Mesodermal cell (in vitro differentiated cells): ENCODE results near the gene STH.

Experiments used
- H3K27ac ChIP-seq: 2 replicates; pipeline ENCODE4 v1.7.0; 2013; ENCODE audit warnings: mild to moderate bottlenecking, low read depth, low read length, moderate library complexity; ENCODE audit not compliant: severe bottlenecking
- H3K36me3 ChIP-seq: 2 replicates; pipeline ENCODE4 v1.7.1; 2013; ENCODE audit warnings: mild to moderate bottlenecking, low read length, moderate library complexity; ENCODE audit not compliant: control insufficient read depth, insufficient read depth
- H3K4me1 ChIP-seq: one replicate; pipeline ENCODE4 v1.7.1; 2013; ENCODE audit warnings: mild to moderate bottlenecking, low read length; ENCODE audit not compliant: insufficient read depth, control insufficient read depth, poor library complexity, severe bottlenecking
- H3K4me3 ChIP-seq: 2 replicates; pipeline ENCODE4 v1.7.0; 2013; ENCODE audit warnings: low read length, control low read depth, mild to moderate bottlenecking; ENCODE audit not compliant: insufficient read depth, poor library complexity, severe bottlenecking; ENCODE audit errors: extremely low read depth
- H3K9me3 ChIP-seq: 2 replicates; pipeline ENCODE4 v1.7.1; 2013; ENCODE audit warnings: mild to moderate bottlenecking, low read length, moderate library complexity; ENCODE audit not compliant: control insufficient read depth
- WGBS, 2 experiments: methylation state at CpG; one replicate each; pipeline ENCODE4 v1.1.5; 2013; ENCODE audit warnings: missing lambda C conversion rate in 2 of 2; ENCODE audit not compliant: insufficient coverage in 2 of 2; 5-methylcytosine and 5-hydroxymethylcytosine counted together

The STH gene

DNA sequence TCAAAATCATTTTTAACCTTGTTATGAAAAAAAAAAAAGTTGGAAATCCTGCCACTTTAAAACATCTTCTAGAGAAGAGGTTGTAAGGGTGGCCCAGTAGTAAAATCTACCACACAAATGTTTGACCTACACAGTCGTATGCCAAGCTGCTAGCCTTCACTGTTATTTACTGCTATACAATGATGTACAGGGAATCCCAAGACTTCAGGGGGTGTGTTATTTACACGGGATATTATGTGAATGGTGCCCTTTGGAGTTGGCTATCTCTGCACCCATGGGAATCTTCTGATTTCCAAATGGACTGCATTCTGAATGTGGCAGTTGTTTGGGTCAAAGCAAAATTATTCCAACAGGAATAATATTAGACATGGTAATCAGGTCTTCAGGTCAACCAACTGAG, 45.9 kb downstream of the STH start:
- H3K36me3 ChIP-seq = peaks cover 87% of the 10 kb centered on the region
- no peaks in the 10 kb centered on the region for H3K9me3 ChIP-seq
- H3K4me3 ChIP-seq = no peak overlapping the region
- WGBS, 2 experiments = 80% methylated on average over 1 of the region's 2 CpGs; no CpG with 5 or more reads in 1 of the 2 experiments
- peaks cover 22% of the 10 kb centered on the region for H3K4me1 ChIP-seq
- no peak overlapping the region for H3K27ac ChIP-seq

DNA sequence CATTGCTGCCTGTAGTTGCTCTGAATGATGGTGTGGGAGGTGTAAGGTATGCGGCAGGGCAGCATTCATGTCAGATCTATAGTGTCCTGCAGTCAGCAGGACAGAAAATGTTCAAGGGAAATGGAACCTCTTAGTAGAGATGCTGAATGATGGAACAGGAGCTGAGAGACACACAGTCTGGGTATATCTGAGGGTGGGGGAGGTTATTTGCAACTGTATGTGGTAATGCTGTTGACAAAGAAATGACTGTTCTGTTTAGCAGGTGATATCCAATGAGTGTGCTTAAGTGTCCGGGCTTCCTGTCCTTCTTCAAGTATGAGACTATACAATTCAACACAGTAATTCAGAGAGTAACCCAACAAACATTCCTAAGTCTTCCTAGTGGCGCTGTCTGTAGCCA, 46.6 kb downstream of the STH start:
- Histone ChIP-seq H3K9me3 (no peaks in the 10 kb centered on the region), H3K4me3 (no peak overlapping the region), H3K4me1 (peaks cover 22% of the 10 kb centered on the region), H3K36me3 (peaks cover 87% of the 10 kb centered on the region), H3K27ac (peak overlapping the region; percentile 54)
- WGBS, 2 experiments = 100% methylated on average over 1 of the region's 3 CpGs; no CpG with 5 or more reads in 1 of the 2 experiments

DNA sequence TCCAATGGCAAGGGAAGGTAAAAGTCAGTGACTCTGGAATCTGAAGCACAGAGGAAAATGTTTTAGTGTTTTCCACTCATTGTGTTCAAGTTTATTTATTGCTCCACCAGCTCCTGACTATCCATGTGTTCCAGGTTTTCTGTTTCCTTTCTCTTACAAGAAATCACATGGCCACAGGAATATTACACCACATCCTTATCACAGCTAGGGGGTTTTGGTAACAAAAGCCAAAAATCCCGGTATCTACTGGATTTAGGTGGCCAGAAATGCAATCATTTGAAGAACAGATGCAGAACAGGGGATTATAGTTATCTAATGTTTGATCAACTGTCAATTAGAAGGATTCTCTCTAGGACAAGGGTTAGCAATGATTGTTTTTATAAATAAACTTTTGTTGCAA, 47.9 kb downstream of the STH start:
- H3K36me3 ChIP-seq = peaks cover 85% of the 10 kb centered on the region
- no peak overlapping the region for H3K4me3 ChIP-seq

DNA sequence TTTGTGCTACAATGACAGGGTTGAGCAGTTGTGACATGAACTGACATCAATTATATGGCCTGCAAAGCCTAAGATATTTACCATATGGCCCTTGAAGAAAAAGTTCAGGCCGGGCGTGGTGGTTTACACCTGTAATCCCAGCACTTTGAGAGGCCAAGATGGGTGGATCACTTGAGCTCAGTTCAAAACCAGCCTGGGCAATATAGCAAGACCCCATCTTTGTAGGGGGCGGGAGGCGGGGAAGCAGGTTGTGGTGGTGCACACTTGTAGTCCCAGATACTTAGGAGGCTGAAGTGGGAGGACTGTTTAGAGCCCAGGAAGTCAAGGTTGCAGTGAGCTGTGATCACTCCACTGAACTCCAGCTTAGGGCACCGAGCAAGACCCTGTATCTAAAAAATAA, 48.3 kb downstream of the STH start:
- H3K9me3 ChIP-seq = no peaks in the 10 kb centered on the region
- H3K27ac ChIP-seq = no peak overlapping the region
- no peak overlapping the region for H3K4me3 ChIP-seq
- H3K36me3 ChIP-seq = peaks cover 85% of the 10 kb centered on the region
- peaks cover 22% of the 10 kb centered on the region for H3K4me1 ChIP-seq
- 93 to 100% methylated on average over 4 of the region's 5 CpGs for WGBS, 2 experiments

More for the DNA sequence above, 47.9 kb downstream of the STH start:
- 100% methylated on average over 1 of the region's 1 CpG; no CpG with 5 or more reads in 1 of the 2 experiments for WGBS, 2 experiments
- Histone ChIP-seq H3K4me1 (peaks cover 22% of the 10 kb centered on the region), H3K9me3 (no peaks in the 10 kb centered on the region), H3K27ac (no peak overlapping the region)

DNA sequence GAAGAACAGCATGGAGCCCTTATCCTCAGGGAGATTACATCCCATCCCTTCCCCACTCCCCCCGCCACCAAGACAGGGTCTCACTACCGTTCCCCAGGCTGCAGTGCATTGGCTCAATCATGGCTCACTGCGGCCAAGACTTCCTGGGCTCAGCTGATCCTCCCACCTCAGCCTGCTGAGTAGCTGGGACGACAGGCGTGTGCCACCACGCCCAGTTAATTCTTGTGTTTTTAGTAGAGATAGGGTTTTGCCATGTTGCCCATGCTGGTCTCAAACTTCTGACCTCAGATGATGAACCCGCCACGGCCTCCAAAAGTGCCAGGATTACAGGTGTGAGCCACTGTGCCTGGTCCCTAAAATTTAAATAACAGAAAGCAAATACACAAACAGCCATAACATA, 48.8 kb downstream of the STH start:
- Histone ChIP-seq H3K27ac (no peak overlapping the region), H3K36me3 (peaks cover 81% of the 10 kb centered on the region), H3K4me1 (peaks cover 22% of the 10 kb centered on the region), H3K9me3 (no peaks in the 10 kb centered on the region), H3K4me3 (no peak overlapping the region)
- 87 to 96% methylated on average over 3 to 8 of the region's 8 CpGs for WGBS, 2 experiments
